Activated naive CD4-positive, alpha-beta T cell treated with anti-CD3 and anti-CD28 coated beads, Interleukin-2, amount 50 U/mL, for 24 hours (primary cell): ENCODE results near the gene FOXK2.

Source experiments
- H3K27ac Mint-ChIP-seq: one replicate; pipeline ENCODE4 v1.8.0; 2021; ENCODE audit warnings: mild to moderate bottlenecking, mixed read lengths
- H3K27me3 Mint-ChIP-seq: one replicate; pipeline ENCODE4 v1.8.0; 2021; ENCODE audit warnings: mixed read lengths
- H3K36me3 Mint-ChIP-seq: one replicate; pipeline ENCODE4 v1.8.0; 2021; ENCODE audit warnings: mixed read lengths
- H3K4me1 Mint-ChIP-seq: one replicate; pipeline ENCODE4 v1.8.0; 2021; ENCODE audit warnings: mixed read lengths
- H3K4me3 Mint-ChIP-seq: one replicate; pipeline ENCODE4 v1.8.0; 2021; ENCODE audit warnings: mild to moderate bottlenecking, mixed read lengths
- H3K9me3 Mint-ChIP-seq: one replicate; pipeline ENCODE4 v1.8.0; 2021; ENCODE audit warnings: mixed read lengths

Gene FOXK2

GRCh38 chr17:82518826-82519810 lies at the start of gene FOXK2:
Gene FOXK2 (plus strand): TSS chr17:82519732. CDS start chr17:82519889, 157 bp downstream.
- no peaks in the 10 kb centered on the region for H3K9me3 Mint-ChIP-seq
- H3K27me3 Mint-ChIP-seq, result no peaks in the 10 kb centered on the region
- H3K4me3 Mint-ChIP-seq, result peak within 1 kb of the TSS; percentile 99
- peaks cover 22% of the 10 kb centered on the region for H3K4me1 Mint-ChIP-seq
- H3K27ac Mint-ChIP-seq, result peak within 1 kb of the TSS; percentile 98
- peaks cover 9% of the 10 kb centered on the region for H3K36me3 Mint-ChIP-seq

- H3K36me3 Mint-ChIP-seq, result peaks cover 12% of the 10 kb centered on the region
- no peak overlapping the region for H3K4me3 Mint-ChIP-seq
- H3K9me3 Mint-ChIP-seq, result no peaks in the 10 kb centered on the region
- H3K27me3 Mint-ChIP-seq, result no peaks in the 10 kb centered on the region
- peaks cover 5% of the 10 kb centered on the region for H3K4me1 Mint-ChIP-seq
- no peak overlapping the region for H3K27ac Mint-ChIP-seq
Measured at GRCh38 chr17:82470065-82470464, 49.5 kb upstream of the FOXK2 start.

GRCh38 chr17:82474223-82475010 lies 45.1 kb upstream of the FOXK2 start:
- no peak overlapping the region for H3K4me3 Mint-ChIP-seq
- no peak overlapping the region for H3K27ac Mint-ChIP-seq
- H3K27me3 Mint-ChIP-seq, result no peaks in the 10 kb centered on the region
- peaks cover 3% of the 10 kb centered on the region for H3K4me1 Mint-ChIP-seq
- no peaks in the 10 kb centered on the region for H3K9me3 Mint-ChIP-seq
- peaks cover 10% of the 10 kb centered on the region for H3K36me3 Mint-ChIP-seq

GRCh38 chr17:82475458-82475857 lies 44.1 kb upstream of the FOXK2 start:
- H3K4me1 Mint-ChIP-seq, result peaks cover 3% of the 10 kb centered on the region
- no peak overlapping the region for H3K27ac Mint-ChIP-seq
- H3K36me3 Mint-ChIP-seq, result peaks cover 8% of the 10 kb centered on the region
- H3K9me3 Mint-ChIP-seq, result no peaks in the 10 kb centered on the region
- no peaks in the 10 kb centered on the region for H3K27me3 Mint-ChIP-seq
- H3K4me3 Mint-ChIP-seq, result no peak overlapping the region

GRCh38 chr17:82477934-82478333 lies 41.6 kb upstream of the FOXK2 start:
- no peaks in the 10 kb centered on the region for H3K27me3 Mint-ChIP-seq
- peaks cover 3% of the 10 kb centered on the region for H3K4me1 Mint-ChIP-seq
- H3K9me3 Mint-ChIP-seq, result no peaks in the 10 kb centered on the region
- no peak overlapping the region for H3K4me3 Mint-ChIP-seq
- H3K36me3 Mint-ChIP-seq, result peaks cover 3% of the 10 kb centered on the region
- peak overlapping the region; percentile 8 for H3K27ac Mint-ChIP-seq

- Mint-ChIP-seq H3K9me3 (no peaks in the 10 kb centered on the region), H3K4me1 (peaks cover 3% of the 10 kb centered on the region), H3K36me3 (peaks cover 3% of the 10 kb centered on the region), H3K27ac (no peak overlapping the region), H3K4me3 (no peak overlapping the region), H3K27me3 (no peaks in the 10 kb centered on the region)
Measured at GRCh38 chr17:82479602-82480001, 39.9 kb upstream of the FOXK2 start.

- Mint-ChIP-seq H3K27ac (peak overlapping the region; percentile 74), H3K36me3 (peaks cover 3% of the 10 kb centered on the region), H3K4me3 (no peak overlapping the region), H3K27me3 (no peaks in the 10 kb centered on the region), H3K4me1 (peaks cover 3% of the 10 kb centered on the region), H3K9me3 (no peaks in the 10 kb centered on the region)
Measured at GRCh38 chr17:82480318-82480717, 39.2 kb upstream of the FOXK2 start.

GRCh38 chr17:82483204-82483660 lies 36.3 kb upstream of the FOXK2 start:
- H3K9me3 Mint-ChIP-seq, result no peaks in the 10 kb centered on the region
- H3K4me1 Mint-ChIP-seq, result peaks cover 9% of the 10 kb centered on the region
- no peak overlapping the region for H3K4me3 Mint-ChIP-seq
- H3K27me3 Mint-ChIP-seq, result no peaks in the 10 kb centered on the region
- no peak overlapping the region for H3K27ac Mint-ChIP-seq
- peaks cover 5% of the 10 kb centered on the region for H3K36me3 Mint-ChIP-seq

- Mint-ChIP-seq H3K27ac (no peak overlapping the region), H3K4me1 (peaks cover 9% of the 10 kb centered on the region), H3K36me3 (peaks cover 5% of the 10 kb centered on the region)
Measured at GRCh38 chr17:82483836-82484235, 35.7 kb upstream of the FOXK2 start.

GRCh38 chr17:82486231-82487094 lies 33.1 kb upstream of the FOXK2 start:
- H3K27me3 Mint-ChIP-seq, result no peaks in the 10 kb centered on the region
- H3K9me3 Mint-ChIP-seq, result no peaks in the 10 kb centered on the region
- no peak overlapping the region for H3K4me3 Mint-ChIP-seq
- H3K27ac Mint-ChIP-seq, result peak overlapping the region; percentile 55
- peaks cover 7% of the 10 kb centered on the region for H3K4me1 Mint-ChIP-seq
- peaks cover 4% of the 10 kb centered on the region for H3K36me3 Mint-ChIP-seq

More at GRCh38 chr17:82483836-82484235, 35.7 kb upstream of the FOXK2 start:
- Mint-ChIP-seq H3K4me3 (no peak overlapping the region), H3K9me3 (no peaks in the 10 kb centered on the region), H3K27me3 (no peaks in the 10 kb centered on the region)

GRCh38 chr17:82487910-82488309 lies 31.6 kb upstream of the FOXK2 start:
- peaks cover 7% of the 10 kb centered on the region for H3K4me1 Mint-ChIP-seq
- H3K36me3 Mint-ChIP-seq, result peaks cover 4% of the 10 kb centered on the region
- H3K9me3 Mint-ChIP-seq, result no peaks in the 10 kb centered on the region
- no peak overlapping the region for H3K4me3 Mint-ChIP-seq
- H3K27ac Mint-ChIP-seq, result no peak overlapping the region
- no peaks in the 10 kb centered on the region for H3K27me3 Mint-ChIP-seq

GRCh38 chr17:82489117-82489516 lies 30.4 kb upstream of the FOXK2 start:
- Mint-ChIP-seq H3K36me3 (peaks cover 4% of the 10 kb centered on the region), H3K27ac (no peak overlapping the region), H3K9me3 (no peaks in the 10 kb centered on the region), H3K27me3 (no peaks in the 10 kb centered on the region), H3K4me1 (peaks cover 7% of the 10 kb centered on the region), H3K4me3 (no peak overlapping the region)

- H3K4me1 Mint-ChIP-seq, result peaks cover 10% of the 10 kb centered on the region
- H3K27me3 Mint-ChIP-seq, result no peaks in the 10 kb centered on the region
- no peaks in the 10 kb centered on the region for H3K9me3 Mint-ChIP-seq
- H3K4me3 Mint-ChIP-seq, result no peak overlapping the region
- peaks cover 4% of the 10 kb centered on the region for H3K36me3 Mint-ChIP-seq
- H3K27ac Mint-ChIP-seq, result no peak overlapping the region
Measured at GRCh38 chr17:82489851-82490511, 29.6 kb upstream of the FOXK2 start.

- peaks cover 4% of the 10 kb centered on the region for H3K36me3 Mint-ChIP-seq
- no peak overlapping the region for H3K4me3 Mint-ChIP-seq
- peaks cover 10% of the 10 kb centered on the region for H3K4me1 Mint-ChIP-seq
- H3K9me3 Mint-ChIP-seq, result no peaks in the 10 kb centered on the region
- H3K27me3 Mint-ChIP-seq, result no peaks in the 10 kb centered on the region
- H3K27ac Mint-ChIP-seq, result no peak overlapping the region
Measured at GRCh38 chr17:82490512-82491195, 28.9 kb upstream of the FOXK2 start.
